Measurements from ENCODE around the gene CIZ1.

DNA sequence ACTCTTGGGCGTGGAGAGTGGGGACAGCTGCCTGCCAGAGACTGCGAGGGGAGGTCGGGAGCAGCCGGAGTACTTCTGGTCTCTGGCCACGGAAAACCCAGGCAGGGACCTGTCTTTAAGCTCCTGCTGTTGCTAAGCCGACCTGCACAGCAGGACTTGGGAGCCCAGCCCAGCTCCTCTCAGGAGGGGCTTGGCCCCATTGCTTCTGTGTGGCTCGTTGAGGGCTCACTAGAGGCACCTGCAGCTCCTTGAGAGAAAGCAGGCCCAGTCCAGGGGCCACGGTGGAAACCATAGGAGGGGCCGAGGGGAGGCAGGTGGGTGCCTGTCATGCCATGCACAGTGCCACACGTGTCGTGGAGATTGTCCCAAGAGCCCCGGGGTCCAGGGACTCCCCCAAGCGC, 45.4 kb downstream of the CIZ1 start:
- TF ChIP-seq, protein P1, sequence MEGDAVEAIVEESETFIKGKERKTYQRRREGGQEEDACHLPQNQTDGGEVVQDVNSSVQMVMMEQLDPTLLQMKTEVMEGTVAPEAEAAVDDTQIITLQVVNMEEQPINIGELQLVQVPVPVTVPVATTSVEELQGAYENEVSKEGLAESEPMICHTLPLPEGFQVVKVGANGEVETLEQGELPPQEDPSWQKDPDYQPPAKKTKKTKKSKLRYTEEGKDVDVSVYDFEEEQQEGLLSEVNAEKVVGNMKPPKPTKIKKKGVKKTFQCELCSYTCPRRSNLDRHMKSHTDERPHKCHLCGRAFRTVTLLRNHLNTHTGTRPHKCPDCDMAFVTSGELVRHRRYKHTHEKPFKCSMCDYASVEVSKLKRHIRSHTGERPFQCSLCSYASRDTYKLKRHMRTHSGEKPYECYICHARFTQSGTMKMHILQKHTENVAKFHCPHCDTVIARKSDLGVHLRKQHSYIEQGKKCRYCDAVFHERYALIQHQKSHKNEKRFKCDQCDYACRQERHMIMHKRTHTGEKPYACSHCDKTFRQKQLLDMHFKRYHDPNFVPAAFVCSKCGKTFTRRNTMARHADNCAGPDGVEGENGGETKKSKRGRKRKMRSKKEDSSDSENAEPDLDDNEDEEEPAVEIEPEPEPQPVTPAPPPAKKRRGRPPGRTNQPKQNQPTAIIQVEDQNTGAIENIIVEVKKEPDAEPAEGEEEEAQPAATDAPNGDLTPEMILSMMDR (IDR thresholded peaks at IDR 0.05), result no peak
- TF ChIP-seq POLR2A (IDR thresholded peaks at IDR 0.05), result no peak

Data from heart left ventricle (tissue), 13 donors.